K562 (cell line): Measurements from ENCODE around the gene CRTC3. TPM values are rescaled to one million over a fixed set of nuclear protein-coding genes. Genes with fewer than 3 reads are reported as not detected.
A peak's percentile ranks its signal among the peaks of the same experiment; 100 is the strongest.

Experiments
- BCOR ChIP-seq: fragments of 450-650 bp; IDR thresholded peaks from 2 replicates; pipeline ENCODE4 v1.6.1; 2016
- CHCHD3 ChIP-seq: fragments of 250-450 bp; sonication (Bioruptor Pico); IDR thresholded peaks from 2 replicates; pipeline ENCODE4 v2.1.2; 2022; ENCODE audit warnings: mild to moderate bottlenecking
- CTCF ChIP-seq, 3 experiments: IDR thresholded peaks in 2 of 3; conservative IDR thresholded peaks in 1 of 3; 2 replicates each; pipeline ENCODE4 v1.5.1; 2011 to 2012; ENCODE audit warnings: low read length in 3 of 3, mild to moderate bottlenecking in 3 of 3, control low read depth in 2 of 3, improper control_type of control experiment in 1 of 3, inconsistent platforms in 1 of 3, low read depth in 1 of 3, mixed read lengths in 1 of 3, moderate library complexity in 1 of 3; ENCODE audit not compliant: insufficient read depth in 2 of 3
- E4F1 ChIP-seq: fragments of 250-450 bp; sonication (Bioruptor Pico); IDR thresholded peaks from 2 replicates; pipeline ENCODE4 v1.5.0; 2021; ENCODE audit warnings: mild to moderate bottlenecking, borderline replicate concordance
- EP400 ChIP-seq: fragments of 450-650 bp; IDR thresholded peaks from 2 replicates; pipeline ENCODE4 v1.6.1; 2017; ENCODE audit warnings: antibody characterized with exemption, mild to moderate bottlenecking, moderate library complexity
- GTF2B ChIP-seq: IDR thresholded peaks from 2 replicates; pipeline ENCODE4 v1.6.1; 2011; ENCODE audit not compliant: insufficient read length; ENCODE audit errors: extremely low read depth
- GTF2E2 ChIP-seq: fragments of 200-800 bp; sonication (Bioruptor generic); IDR thresholded peaks from 2 replicates; pipeline ENCODE4 v1.6.1; 2016; ENCODE audit warnings: missing genetic modification characterization, missing compliant biosample characterization
- HDAC1 ChIP-seq, 2 experiments: fragments of 450-650 bp; IDR thresholded peaks; 2 replicates each; pipeline ENCODE4 v1.6.1; 2016 to 2017; ENCODE audit warnings: inconsistent platforms in 1 of 2, mild to moderate bottlenecking in 1 of 2, moderate library complexity in 1 of 2
- PYGO2 ChIP-seq: fragments of 450-650 bp; IDR thresholded peaks from 2 replicates; pipeline ENCODE4 v1.6.1; 2016; ENCODE audit warnings: mild to moderate bottlenecking, missing genetic modification characterization, moderate library complexity, missing compliant biosample characterization
- RBM22 ChIP-seq: fragments of 200-400 bp; formaldehyde crosslinking; IDR thresholded peaks from 2 replicates; pipeline ENCODE4 v1.6.1; 2018; ENCODE audit warnings: low read length, low read depth; ENCODE audit not compliant: poor library complexity, severe bottlenecking
- RBM39 ChIP-seq: fragments of 200-400 bp; formaldehyde crosslinking; optimal IDR thresholded peaks from 2 replicates; pipeline ENCODE3; 2018; ENCODE audit warnings: low read depth, low read length
- SRSF1 ChIP-seq: fragments of 200-400 bp; formaldehyde crosslinking; IDR thresholded peaks from 2 replicates; pipeline ENCODE4 v1.6.1; 2017; ENCODE audit warnings: mild to moderate bottlenecking, low read depth, low read length, moderate library complexity
- STAT6 ChIP-seq: sonication (generic); formaldehyde crosslinking; IDR thresholded peaks from 2 replicates; pipeline ENCODE4 v1.8.1; 2023; ENCODE audit warnings: mild to moderate bottlenecking, missing genetic modification reagents
- TAF9B ChIP-seq: fragments of 450-650 bp; IDR thresholded peaks from 2 replicates; pipeline ENCODE4 v1.6.1; 2018; ENCODE audit warnings: mild to moderate bottlenecking; ENCODE audit not compliant: partially characterized antibody
- U2AF1 ChIP-seq: fragments of 200-400 bp; formaldehyde crosslinking; optimal IDR thresholded peaks from 2 replicates; pipeline ENCODE3; 2017; ENCODE audit warnings: mild to moderate bottlenecking, low read depth, low read length, moderate library complexity
- ZBTB17 ChIP-seq: fragments of 450-650 bp; formaldehyde crosslinking; IDR thresholded peaks from 2 replicates; pipeline ENCODE4 v1.4.0; 2020; ENCODE audit warnings: mild to moderate bottlenecking
- ZFX ChIP-seq: sonication (generic); formaldehyde crosslinking; IDR thresholded peaks from 2 replicates; pipeline ENCODE4 v1.8.0; 2022; ENCODE audit warnings: mild to moderate bottlenecking, missing genetic modification reagents, moderate library complexity
- ZNF23 ChIP-seq: fragments of 250-450 bp; sonication (Bioruptor Pico); IDR thresholded peaks from 2 replicates; pipeline ENCODE4 v1.4.0; 2020; ENCODE audit warnings: mild to moderate bottlenecking
- ZNF239 ChIP-seq: fragments of 250-450 bp; sonication (Bioruptor Pico); IDR thresholded peaks from 2 replicates; pipeline ENCODE4 v1.4.0; 2020; ENCODE audit warnings: mild to moderate bottlenecking
- ZNF347 ChIP-seq: fragments of 450-650 bp; formaldehyde crosslinking; IDR thresholded peaks from 2 replicates; pipeline ENCODE4 v1.4.0; 2020; ENCODE audit warnings: low read depth, mild to moderate bottlenecking, moderate library complexity
- polyA plus RNA-seq, 8 experiments: library from polyadenylated mRNA; depleted of rRNA in 4 of 8; stranded (reverse) in 5 of 8; unstranded in 3 of 8; fragments of >200 nt; fragmentation: Nextera tagmentation in 2 of 8; fragmentation: Illumina TruSeq in 1 of 8; extraction: Ambion mirVana in 2 of 8; extraction: Trizol in 1 of 8; gene quantifications; 2 replicates each; pipeline versions ENCODE4 v1.2.1 to v1.2.3, GENCODE V29; 2011 to 2014; ENCODE audit warnings: inconsistent platforms in 1 of 8, missing spikeins in 1 of 8
- total RNA-seq, 7 experiments: library from RNA; depleted of rRNA in 6 of 7; stranded (reverse); fragments of >200 nt in 6 of 7; fragmentation: Illumina TruSeq in 2 of 7; extraction: Trizol in 2 of 7; gene quantifications; 2 replicates each; pipeline versions ENCODE4 v1.2.1 to v1.2.3, GENCODE V29; 2011 to 2021; ENCODE audit warnings: low replicate concordance in 1 of 7

CRTC3 gene
- total and polyA plus RNA-seq, 9 of the 15 experiments (the other 6 are each of a cell fraction or from before 2014, with no cell fraction given) = 1.2 to 19.0 (median 11.6) TPM

- TF ChIP-seq CHCHD3 (CRISPR knock-in tag) (0 out of 2 replicates have a peak, but pooled peaks have one; percentile 31), CTCF (IDR thresholded peaks at IDR 0.05 in 2 of 3, conservative IDR thresholded peaks at IDR 0.05 in 1 of 3; ENCODE audit: insufficient read depth in 2 of 3, low read depth in 1 of 3, low read length in 3 of 3) (no peak), GTF2B (no peak), STAT6 (CRISPR knock-in tag) (no peak), ZFX (CRISPR knock-in tag) (no peak; the same call in 1 of the 2 replicates), EP400 (peak; percentile 49; the same call in 1 of the 2 replicates), PYGO2 (tag) (peak; percentile 77; the same call in 1 of the 2 replicates), RBM39 (no peak), SRSF1 (no peak), E4F1 (CRISPR knock-in tag) (0 out of 2 replicates have a peak, but pooled peaks have one; percentile 50), ZNF23 (no peak), U2AF1 (no peak), RBM22 (no peak), ZBTB17 (peak; percentile 52; the same call in 1 of the 2 replicates), BCOR (0 out of 2 replicates have a peak, but pooled peaks have one; percentile 17), ZNF239 (CRISPR knock-in tag) (peak; percentile 64), TAF9B (peak; percentile 9), HDAC1 (IDR thresholded peaks at IDR 0.05) (peak in 1 of 2 experiments; percentile 34; a peak in 1 of 4 replicates), ZNF347 (CRISPR knock-in tag) (no peak), GTF2E2 (tag) (no peak; the same call in 1 of the 2 replicates)
Observed at GRCh38 chr15:90650117-90650955, 120.6 kb downstream of the CRTC3 start (continued).
